HL-60/S4 (cell line): ENCODE results near the gene LRRC2.

Experiments used
- in situ Hi-C: fragments of 300-500 bp; cut with MboI; formaldehyde crosslinking; loops from 2 replicates; pipeline ENCODE4 v1.14.3; 2022; ENCODE audit warnings: low sequenced_read_pairs

The LRRC2 gene

GRCh38 chr3:46482632-46483350 is 83.3 kb downstream of the LRRC2 start:
- in situ Hi-C loops: no loop called here

- in situ Hi-C loops: no loop called here
Measured at GRCh38 chr3:46481636-46482035, 84.5 kb downstream of the LRRC2 start.

- in situ Hi-C loops: no loop called here
Measured at GRCh38 chr3:46480491-46481195, 85.5 kb downstream of the LRRC2 start.

- in situ Hi-C loops: no loop called here
Measured at GRCh38 chr3:46479696-46480095, 86.4 kb downstream of the LRRC2 start.

GRCh38 chr3:46479021-46479420 is 87.1 kb downstream of the LRRC2 start:
- in situ Hi-C loops: no loop called here

GRCh38 chr3:46478341-46478740 is 87.8 kb downstream of the LRRC2 start:
- in situ Hi-C loops: no loop called here

- in situ Hi-C loops: no loop called here
Measured at GRCh38 chr3:46477756-46478155, 88.3 kb downstream of the LRRC2 start.

- in situ Hi-C loops: no loop called here
Measured at GRCh38 chr3:46477145-46477544, 89.0 kb downstream of the LRRC2 start.

GRCh38 chr3:46472736-46473135 is 93.4 kb downstream of the LRRC2 start:
- in situ Hi-C loops: no loop called here

- in situ Hi-C loops: no loop called here
Measured at GRCh38 chr3:46471371-46471914, 94.7 kb downstream of the LRRC2 start.

GRCh38 chr3:46470831-46471230 is 95.3 kb downstream of the LRRC2 start:
- in situ Hi-C loops: no loop called here

- in situ Hi-C loops: no loop called here
Measured at GRCh38 chr3:46469680-46470357, 96.3 kb downstream of the LRRC2 start.

- in situ Hi-C loops: no loop called here
Measured at GRCh38 chr3:46468753-46469600, 97.1 kb downstream of the LRRC2 start.

GRCh38 chr3:46467562-46467961 is 98.5 kb downstream of the LRRC2 start:
- in situ Hi-C loops: no loop called here

- in situ Hi-C loops: no loop called here
Measured at GRCh38 chr3:46466871-46467403, 99.2 kb downstream of the LRRC2 start.

GRCh38 chr3:46466273-46466672 is 99.8 kb downstream of the LRRC2 start:
- in situ Hi-C loops: no loop called here
